ENCODE measurements around the gene TPST1.

The TPST1 gene

GRCh38 chr7:66176914-66177313, 28.2 kb upstream of the TPST1 start:
- Histone ChIP-seq H3K27ac (no peak overlapping the region), H3K4me3 (ENCODE audit: low read depth, low read length) (no peak overlapping the region), H3K36me3 (replicated peaks) (no peaks in the 10 kb centered on the region), H3K27me3 (replicated peaks) (no peaks in the 10 kb centered on the region)
- no peak for DNase-seq
- in situ Hi-C loops (cut with HindIII; ENCODE audit: low pct_ligation_motif_present, low sequenced_read_pairs), result no loop called here
- TF ChIP-seq CTCF (IDR thresholded peaks at IDR 0.05; ENCODE audit: low read depth, low read length, missing control alignments), result no peak

- DNase-seq, result no peak
- Histone ChIP-seq H3K36me3 (replicated peaks) (no peaks in the 10 kb centered on the region), H3K27me3 (replicated peaks) (no peaks in the 10 kb centered on the region), H3K4me3 (ENCODE audit: low read depth, low read length) (no peak overlapping the region), H3K27ac (no peak overlapping the region)
- no peak for TF ChIP-seq CTCF (IDR thresholded peaks at IDR 0.05; ENCODE audit: low read depth, low read length, missing control alignments)
- in situ Hi-C loops (cut with HindIII; ENCODE audit: low pct_ligation_motif_present, low sequenced_read_pairs), result no loop called here
These were observed 26.9 kb upstream of the TPST1 start for GRCh38 chr7:66178258-66178657.

- Histone ChIP-seq H3K27me3 (replicated peaks) (no peaks in the 10 kb centered on the region), H3K4me3 (ENCODE audit: low read depth, low read length) (no peak overlapping the region), H3K36me3 (replicated peaks) (no peaks in the 10 kb centered on the region), H3K27ac (no peak overlapping the region)
- no peak for TF ChIP-seq CTCF (IDR thresholded peaks at IDR 0.05; ENCODE audit: low read depth, low read length, missing control alignments)
- in situ Hi-C loops (cut with HindIII; ENCODE audit: low pct_ligation_motif_present, low sequenced_read_pairs), result no loop called here
- DNase-seq, result no peak
These were observed 23.8 kb upstream of the TPST1 start for GRCh38 chr7:66181329-66181728.

- DNase-seq, result no peak
- H3K36me3 ChIP-seq (replicated peaks), result no peaks in the 10 kb centered on the region
- H3K4me3 ChIP-seq (ENCODE audit: low read depth, low read length), result no peak overlapping the region
- H3K27me3 ChIP-seq (replicated peaks), result no peaks in the 10 kb centered on the region
- in situ Hi-C loops (cut with HindIII; ENCODE audit: low pct_ligation_motif_present, low sequenced_read_pairs), result no loop called here
- no peak for TF ChIP-seq CTCF (IDR thresholded peaks at IDR 0.05; ENCODE audit: low read depth, low read length, missing control alignments)
- no peak overlapping the region for H3K27ac ChIP-seq
These were observed 23.3 kb upstream of the TPST1 start for GRCh38 chr7:66181845-66182244.

GRCh38 chr7:66182920-66183319, 22.2 kb upstream of the TPST1 start:
- Histone ChIP-seq H3K36me3 (replicated peaks) (no peaks in the 10 kb centered on the region), H3K4me3 (ENCODE audit: low read depth, low read length) (no peak overlapping the region), H3K27ac (no peak overlapping the region), H3K27me3 (replicated peaks) (no peaks in the 10 kb centered on the region)
- no peak for DNase-seq
- TF ChIP-seq CTCF (IDR thresholded peaks at IDR 0.05; ENCODE audit: low read depth, low read length, missing control alignments), result no peak
- in situ Hi-C loops (cut with HindIII; ENCODE audit: low pct_ligation_motif_present, low sequenced_read_pairs), result no loop called here

- peak; percentile 92 for DNase-seq
- H3K27ac ChIP-seq, result peak overlapping the region; percentile 63
- H3K27me3 ChIP-seq (replicated peaks), result no peaks in the 10 kb centered on the region
- no peak for TF ChIP-seq CTCF (IDR thresholded peaks at IDR 0.05; ENCODE audit: low read depth, low read length, missing control alignments)
- in situ Hi-C loops (cut with HindIII; ENCODE audit: low pct_ligation_motif_present, low sequenced_read_pairs), result no loop called here
- no peaks in the 10 kb centered on the region for H3K36me3 ChIP-seq (replicated peaks)
- no peak overlapping the region for H3K4me3 ChIP-seq (ENCODE audit: low read depth, low read length)
These were observed 21.4 kb upstream of the TPST1 start for GRCh38 chr7:66183700-66184099.
